HG02981 (cell line): Measurements from ENCODE around the gene PDZRN4.

Source experiments
- ATAC-seq: cut with Tn5 transposase; IDR thresholded peaks from one replicate; pipeline ENCODE4 v1.9.1; 2021; ENCODE audit warnings: mild to moderate bottlenecking, moderate library complexity; ENCODE audit not compliant: unreplicated experiment

Gene PDZRN4

GRCh38 chr12:41443690-41444089 lies 255.6 kb downstream of the PDZRN4 start:
- ATAC-seq, result no peak

DNA sequence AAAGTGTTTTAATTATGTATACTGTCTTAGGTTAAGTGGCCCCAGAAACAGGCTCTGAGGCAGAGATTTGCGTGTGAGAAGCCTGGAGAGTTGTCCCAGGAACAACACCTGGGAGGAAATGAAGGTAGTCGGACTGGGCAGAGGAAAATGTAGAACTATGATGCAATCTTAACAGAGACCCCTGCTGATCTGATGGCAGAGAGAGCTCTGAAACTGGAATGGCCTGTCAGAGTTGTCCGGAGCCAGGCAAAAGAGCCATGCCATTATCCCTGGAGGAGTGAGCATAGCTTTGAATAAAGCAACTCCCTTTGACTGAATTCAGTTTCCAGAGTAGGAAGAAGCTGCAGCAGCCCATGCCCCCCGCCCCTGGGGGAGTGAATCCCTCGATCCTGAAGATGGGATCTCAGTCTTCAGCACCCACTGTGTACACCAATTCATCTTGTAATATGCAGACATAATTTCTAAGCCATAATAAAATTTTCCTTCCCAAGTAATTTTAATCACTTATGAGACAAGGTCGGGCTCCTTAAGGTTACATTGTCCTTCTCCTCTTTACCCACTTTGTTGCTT lies 264.8 kb downstream of the PDZRN4 start:
- ATAC-seq, result no peak

DNA sequence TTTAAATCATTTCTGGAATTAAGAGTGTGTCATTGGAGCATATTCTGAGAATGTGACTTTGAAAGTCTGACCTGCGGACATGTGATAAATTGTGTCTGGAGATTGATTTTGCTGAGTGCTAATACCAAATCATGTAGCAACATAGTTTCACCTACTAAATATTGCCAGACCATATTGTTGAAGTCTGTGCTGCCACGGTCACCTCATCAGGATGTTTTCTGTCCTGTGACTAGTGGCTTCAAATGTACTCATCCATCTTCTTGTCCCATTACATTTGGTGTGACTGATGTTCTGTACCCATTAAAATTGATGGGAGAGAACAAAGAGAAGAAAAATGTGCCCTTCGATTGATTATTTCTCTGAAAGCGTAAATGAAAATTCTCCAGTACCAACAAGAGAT lies 265.3 kb downstream of the PDZRN4 start:
- ATAC-seq, result no peak

GRCh38 chr12:41459111-41459905 lies 271.2 kb downstream of the PDZRN4 start:
- ATAC-seq, result no peak

GRCh38 chr12:41459906-41460214 lies 271.7 kb downstream of the PDZRN4 start:
- no peak for ATAC-seq

GRCh38 chr12:41460906-41461305 lies 272.8 kb downstream of the PDZRN4 start:
- ATAC-seq, result no peak

- ATAC-seq, result no peak
These were observed 274.2 kb downstream of the PDZRN4 start for GRCh38 chr12:41462312-41462711.

- ATAC-seq, result no peak
These were observed 277.4 kb downstream of the PDZRN4 start for GRCh38 chr12:41465526-41465925.

GRCh38 chr12:41466300-41466699 lies 278.2 kb downstream of the PDZRN4 start:
- no peak for ATAC-seq

DNA sequence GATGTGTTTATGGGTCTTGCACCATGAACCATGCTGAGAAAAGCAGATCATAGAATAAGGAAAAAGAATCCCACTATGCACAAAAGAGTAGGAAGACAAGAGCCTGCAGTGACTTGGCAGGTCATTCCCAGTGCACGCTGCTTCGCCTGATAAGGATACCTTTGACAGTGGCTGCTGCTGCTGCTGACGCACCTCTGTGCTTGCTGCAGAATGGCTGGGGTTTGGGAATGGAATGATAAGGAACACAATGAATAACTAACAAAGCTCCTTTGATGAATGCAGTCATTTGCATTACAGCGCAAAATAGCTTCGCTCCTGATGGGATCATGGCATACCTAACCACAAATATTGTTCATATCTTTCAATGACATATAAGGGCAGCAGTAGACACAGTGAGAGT lies 278.7 kb downstream of the PDZRN4 start:
- no peak for ATAC-seq

DNA sequence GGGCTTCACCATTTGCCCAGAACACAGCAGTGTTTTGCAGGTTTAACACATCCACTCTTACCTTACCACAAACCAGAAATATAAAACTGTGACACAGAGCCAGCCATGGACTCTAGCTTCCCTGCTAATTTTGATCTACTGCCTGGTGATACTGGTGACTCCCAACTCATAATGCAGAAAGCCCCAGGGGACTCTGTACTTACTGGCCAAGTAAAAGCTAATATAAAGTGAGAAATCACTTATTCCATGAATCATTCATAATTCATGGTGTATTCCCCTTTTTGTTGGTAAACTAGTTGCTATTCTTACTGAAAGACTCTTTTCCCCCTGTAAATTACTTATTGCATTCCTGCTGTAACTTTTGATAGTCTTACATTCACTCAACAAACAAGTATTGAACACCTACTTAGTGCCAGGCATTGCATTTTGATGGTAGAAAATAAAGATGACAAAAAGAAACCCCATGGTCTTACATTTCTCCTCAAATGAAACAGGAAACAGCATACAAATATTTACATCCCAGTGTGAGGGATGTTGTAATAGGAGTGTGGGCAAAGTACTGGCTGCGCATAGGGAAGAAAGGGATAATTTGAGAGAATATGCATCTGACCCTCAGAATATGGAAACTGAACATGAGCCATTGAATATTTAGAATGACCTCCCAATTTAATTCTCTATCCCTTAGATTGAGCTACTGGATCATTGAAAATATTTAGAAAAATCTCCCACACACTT lies 279.6 kb downstream of the PDZRN4 start:
- no peak for ATAC-seq

DNA sequence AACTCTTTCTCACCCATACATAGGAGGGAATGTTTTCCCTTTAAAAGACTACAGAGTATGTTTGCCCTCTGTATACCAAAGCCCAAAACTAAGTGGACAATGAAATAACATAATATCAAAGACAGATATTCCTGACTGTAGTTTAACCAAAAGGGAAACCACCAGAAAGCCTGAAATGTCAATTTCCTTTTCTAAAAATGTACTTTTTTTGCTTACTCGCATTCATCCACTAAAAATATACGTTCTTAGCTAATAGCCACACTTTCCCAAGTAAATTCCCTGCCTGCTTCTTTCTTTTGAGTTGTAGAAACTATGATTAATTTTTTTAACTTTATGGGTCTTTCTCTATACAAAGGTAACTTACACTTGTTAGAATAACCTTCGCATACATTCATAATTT lies 280.2 kb downstream of the PDZRN4 start:
- ATAC-seq, result no peak

DNA sequence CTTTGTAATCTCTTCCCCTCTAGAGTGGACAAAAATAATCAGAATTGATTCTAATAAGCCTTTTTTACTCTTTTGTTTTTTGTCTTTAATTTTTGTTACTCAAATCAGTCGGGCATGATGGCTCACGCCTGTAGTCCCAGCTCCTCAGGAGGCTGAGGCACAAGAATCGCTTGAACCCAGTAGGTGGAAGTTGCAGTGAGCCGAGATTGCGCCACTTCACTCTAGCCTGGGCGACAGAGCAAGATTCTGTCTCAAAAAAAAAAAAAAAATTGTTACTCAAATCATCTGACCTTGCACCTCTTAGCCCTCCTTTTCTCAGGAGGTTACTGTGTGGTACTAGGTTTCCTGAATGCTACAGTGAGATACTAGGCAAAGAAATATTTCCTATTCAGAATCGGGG lies 280.6 kb downstream of the PDZRN4 start:
- ATAC-seq, result no peak

GRCh38 chr12:41473441-41473840 lies 285.3 kb downstream of the PDZRN4 start:
- ATAC-seq, result no peak

DNA sequence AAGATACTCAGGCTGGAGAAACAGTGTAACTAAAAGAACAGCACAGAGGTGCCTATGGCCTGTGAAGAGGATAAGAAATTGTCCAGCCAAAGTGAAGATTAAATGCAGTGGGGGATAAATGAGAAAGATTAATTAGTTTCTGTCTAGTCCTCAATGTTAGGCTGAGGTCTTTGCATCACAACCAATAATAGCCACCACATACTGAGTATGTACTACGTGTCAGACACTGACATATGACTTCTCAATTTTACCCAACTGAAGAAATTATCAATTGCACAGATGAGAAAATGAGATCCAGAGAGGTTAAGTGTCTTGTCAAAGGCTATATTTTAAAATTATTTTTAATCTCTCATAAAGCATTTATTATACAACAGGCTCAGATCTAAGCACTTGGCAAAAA lies 285.9 kb downstream of the PDZRN4 start:
- no peak for ATAC-seq

- no peak for ATAC-seq
These were observed 288.6 kb downstream of the PDZRN4 start for GRCh38 chr12:41476499-41477439.

DNA sequence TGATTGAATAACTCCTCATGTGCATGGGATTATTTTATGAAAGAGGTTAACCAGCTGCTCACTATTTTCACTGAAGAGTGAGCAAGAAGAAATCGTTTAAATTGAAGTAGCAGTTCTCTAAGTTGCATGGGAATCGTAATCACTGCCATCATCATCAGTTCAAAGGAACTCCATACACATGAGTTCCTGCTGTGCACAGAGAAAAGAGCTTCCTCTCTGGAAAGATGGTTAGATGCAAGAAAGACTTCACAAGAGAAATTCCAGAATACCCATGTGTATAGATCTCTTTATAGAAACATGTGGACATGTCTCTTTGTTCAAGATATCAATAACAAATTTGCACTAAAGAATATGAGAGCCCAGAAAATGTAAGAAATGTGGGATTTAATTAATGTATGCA lies 291.3 kb downstream of the PDZRN4 start:
- ATAC-seq, result no peak

GRCh38 chr12:41485203-41485602 lies 297.1 kb downstream of the PDZRN4 start:
- ATAC-seq, result no peak

- no peak for ATAC-seq
These were observed 298.6 kb downstream of the PDZRN4 start for GRCh38 chr12:41486718-41487117.

DNA sequence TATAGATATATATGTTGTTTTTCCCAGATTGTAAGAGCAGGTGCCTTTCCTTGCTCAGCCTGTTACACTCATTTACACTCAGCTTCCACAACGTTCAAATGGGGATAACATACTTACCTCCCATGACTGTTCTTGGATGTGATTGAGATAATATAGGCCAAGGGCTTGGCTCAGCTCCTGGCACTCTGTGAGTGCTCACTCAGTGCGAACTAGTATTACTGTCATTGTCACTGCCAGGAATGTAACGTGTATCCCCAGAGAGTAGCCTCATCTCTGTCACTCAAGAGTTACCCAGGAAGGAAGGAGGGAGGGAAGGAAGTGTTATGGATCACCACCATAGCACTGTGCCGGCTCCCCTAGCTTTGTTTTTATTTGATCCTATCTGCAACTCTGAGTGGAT lies 307.9 kb downstream of the PDZRN4 start:
- no peak for ATAC-seq

GRCh38 chr12:41497409-41497808 lies 309.3 kb downstream of the PDZRN4 start:
- no peak for ATAC-seq
